Mesendoderm (in vitro differentiated cells): ENCODE data around the gene SSH2.

Experiments used
- DNase-seq: peaks from one replicate; pipeline ENCODE4 v3.0.0; 2013
- H2AK5ac ChIP-seq: 2 replicates; pipeline ENCODE4 v1.6.1; 2013; ENCODE audit warnings: low read length, inconsistent platforms
- H2BK120ac ChIP-seq: 2 replicates; pipeline ENCODE4 v1.6.1; 2013; ENCODE audit warnings: low read depth, mild to moderate bottlenecking, low read length, moderate library complexity, mixed read lengths
- H2BK15ac ChIP-seq: replicated peaks from 2 replicates; pipeline ENCODE4 v1.6.1; 2013; ENCODE audit warnings: low read depth, mild to moderate bottlenecking, moderate library complexity
- H2BK5ac ChIP-seq: 2 replicates; pipeline ENCODE4 v1.6.1; 2013; ENCODE audit warnings: low read length, inconsistent platforms
- H3K18ac ChIP-seq: 2 replicates; pipeline ENCODE4 v1.6.1; 2013; ENCODE audit warnings: mild to moderate bottlenecking, low read length, mixed read lengths
- H3K23ac ChIP-seq: one replicate; pipeline ENCODE4 v1.6.1; 2013; ENCODE audit warnings: low read length
- H3K27ac ChIP-seq: 2 replicates; pipeline ENCODE4 v1.5.1; 2013; ENCODE audit warnings: low read depth, mild to moderate bottlenecking, inconsistent platforms, low read length, moderate library complexity
- H3K27me3 ChIP-seq: 2 replicates; pipeline ENCODE4 v1.6.1; 2013; ENCODE audit warnings: low read length, control low read depth, mild to moderate bottlenecking, inconsistent platforms; ENCODE audit not compliant: insufficient read depth, poor library complexity
- H3K36me3 ChIP-seq: 2 replicates; pipeline ENCODE4 v1.6.1; 2013; ENCODE audit warnings: low read length, inconsistent platforms; ENCODE audit not compliant: control insufficient read depth, insufficient read depth
- H3K4ac ChIP-seq: one replicate; pipeline ENCODE4 v1.6.1; 2013; ENCODE audit warnings: low read depth, mild to moderate bottlenecking, low read length, moderate library complexity
- H3K4me1 ChIP-seq: 2 replicates; pipeline ENCODE4 v1.6.1; 2013; ENCODE audit warnings: low read depth, low read length, inconsistent platforms; ENCODE audit not compliant: control insufficient read depth
- H3K4me2 ChIP-seq: 2 replicates; pipeline ENCODE4 v1.6.1; 2013; ENCODE audit warnings: low read length
- H3K4me3 ChIP-seq: 2 replicates; pipeline ENCODE4 v1.5.1; 2013; ENCODE audit warnings: mild to moderate bottlenecking, low read length
- H3K56ac ChIP-seq: one replicate; pipeline ENCODE4 v1.6.1; 2013; ENCODE audit warnings: low read length
- H3K79me1 ChIP-seq: 2 replicates; pipeline ENCODE4 v1.6.1; 2013; ENCODE audit warnings: low read length, inconsistent platforms
- H3K79me2 ChIP-seq: 2 replicates; pipeline ENCODE4 v1.6.1; 2013; ENCODE audit warnings: mild to moderate bottlenecking, low read length; ENCODE audit not compliant: control insufficient read depth, insufficient read depth
- H3K9ac ChIP-seq: 2 replicates; pipeline ENCODE4 v1.6.1; 2013; ENCODE audit warnings: low read length, inconsistent platforms
- H4K5ac ChIP-seq: one replicate; pipeline ENCODE4 v1.6.1; 2013; ENCODE audit warnings: low read length
- H4K8ac ChIP-seq: one replicate; pipeline ENCODE4 v1.6.1; 2013; ENCODE audit warnings: low read depth, mild to moderate bottlenecking, control low read depth, low read length, moderate library complexity
- WGBS: extraction: QIAGEN DNeasy Blood & Tissue Kit; methylation state at CpG from one replicate; pipeline ENCODE4 v1.1.7; 2013; ENCODE audit warnings: low lambda C conversion rate, missing lambda C conversion rate; ENCODE audit not compliant: insufficient coverage; ENCODE audit errors: extremely low coverage; 5-methylcytosine and 5-hydroxymethylcytosine counted together

The SSH2 gene

DNA sequence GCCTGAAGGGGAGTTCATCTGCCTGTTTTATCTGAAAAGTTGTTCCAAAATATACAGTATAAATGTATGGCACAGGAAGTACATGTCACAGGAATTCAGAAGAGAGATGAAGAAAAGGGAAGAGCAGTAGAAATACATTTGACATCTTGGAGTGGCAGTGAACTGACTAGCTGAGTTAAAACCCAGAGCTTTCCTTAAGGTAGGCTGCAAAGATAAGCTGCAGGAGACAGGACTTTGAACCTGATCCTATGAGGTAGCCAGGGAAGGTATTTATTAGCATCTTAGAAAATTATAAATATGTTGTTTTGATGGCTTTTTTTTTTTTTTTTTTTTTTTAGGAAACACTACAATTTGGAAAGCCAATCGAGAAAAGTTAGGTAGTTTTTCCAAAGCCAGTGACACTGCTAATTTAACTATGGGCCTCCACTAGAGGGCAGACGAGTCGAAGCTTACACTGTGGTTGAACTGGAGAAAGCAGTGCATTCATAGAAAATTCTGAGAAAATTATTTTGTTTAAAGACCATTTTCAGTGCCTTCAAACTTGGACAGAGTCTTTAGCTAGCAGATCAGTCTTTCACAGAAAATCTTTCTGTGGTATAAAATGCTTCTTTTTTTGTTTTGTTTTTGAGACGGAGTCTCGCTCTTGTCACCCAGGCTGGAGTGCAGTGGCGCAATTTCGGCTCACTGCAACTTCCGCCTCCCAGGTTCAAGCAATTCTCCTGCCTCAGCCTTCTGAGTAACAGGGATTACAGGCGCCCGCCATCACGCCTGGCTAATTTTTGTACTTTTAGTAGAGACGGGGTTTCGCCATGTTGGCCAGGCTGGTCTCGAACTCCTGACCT, 122.3 kb downstream of the SSH2 start:
- Histone ChIP-seq H3K4me1 (no peaks in the 10 kb centered on the region), H3K79me2 (no peaks in the 10 kb centered on the region), H3K4me2 (no peak overlapping the region), H3K23ac (no peak overlapping the region), H4K5ac (no peak overlapping the region), H3K27me3 (no peaks in the 10 kb centered on the region), H2BK15ac (no peak overlapping the region), H2BK5ac (no peak overlapping the region), H2BK120ac (no peak overlapping the region), H3K4me3 (no peak overlapping the region), H3K18ac (no peak overlapping the region), H3K79me1 (no peaks in the 10 kb centered on the region), H3K36me3 (no peaks in the 10 kb centered on the region), H2AK5ac (no peak overlapping the region), H4K8ac (no peak overlapping the region), H3K4ac (no peak overlapping the region), H3K56ac (no peak overlapping the region), H3K9ac (no peak overlapping the region), H3K27ac (no peak overlapping the region)
- DNase-seq: peak; percentile 61
- no CpG with 5 or more reads among the region's 14 CpGs for WGBS

- Histone ChIP-seq H3K9ac (no peak overlapping the region), H3K56ac (no peak overlapping the region), H3K27me3 (no peaks in the 10 kb centered on the region), H2AK5ac (no peak overlapping the region), H2BK5ac (no peak overlapping the region), H3K18ac (no peak overlapping the region), H3K4me1 (no peaks in the 10 kb centered on the region), H2BK120ac (no peak overlapping the region), H4K8ac (no peak overlapping the region), H3K36me3 (no peaks in the 10 kb centered on the region), H3K79me2 (no peaks in the 10 kb centered on the region), H3K4ac (no peak overlapping the region), H3K4me2 (no peak overlapping the region), H3K27ac (no peak overlapping the region), H2BK15ac (no peak overlapping the region), H3K79me1 (no peaks in the 10 kb centered on the region), H3K4me3 (no peak overlapping the region), H4K5ac (no peak overlapping the region), H3K23ac (no peak overlapping the region)
- WGBS: no CpG with 5 or more reads among the region's 3 CpGs
- no peak for DNase-seq
These were observed 127.8 kb downstream of the SSH2 start for GRCh38 chr17:29802246-29802645.

DNA sequence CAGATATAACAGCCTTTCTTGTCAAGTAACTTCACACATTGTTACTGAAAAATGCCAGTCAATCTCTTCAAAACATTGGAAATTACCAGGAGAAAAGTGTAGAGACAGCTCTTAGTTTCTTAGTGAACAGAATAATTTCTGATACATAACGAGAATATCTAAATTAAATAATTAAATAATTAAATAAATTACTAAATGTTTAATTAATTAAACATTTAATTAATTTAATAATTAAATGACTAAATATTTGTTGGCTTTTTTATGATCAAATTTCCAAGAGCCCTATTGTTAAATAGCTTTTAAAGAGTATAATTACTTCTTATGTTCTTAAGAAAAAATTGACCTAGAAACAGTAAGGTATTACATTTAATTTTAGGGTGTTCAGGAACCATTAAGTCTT, 129.6 kb downstream of the SSH2 start:
- no peak overlapping the region for H3K9ac ChIP-seq
- H3K79me1 ChIP-seq: no peaks in the 10 kb centered on the region
- no peak overlapping the region for H3K27ac ChIP-seq
- H4K8ac ChIP-seq: no peak overlapping the region
- no peaks in the 10 kb centered on the region for H3K27me3 ChIP-seq
- no peak overlapping the region for H2BK5ac ChIP-seq
- no peak overlapping the region for H3K56ac ChIP-seq
- H3K79me2 ChIP-seq: no peaks in the 10 kb centered on the region
- no peak overlapping the region for H3K4me3 ChIP-seq
- H2BK120ac ChIP-seq: no peak overlapping the region
- H3K4me2 ChIP-seq: no peak overlapping the region
- no peaks in the 10 kb centered on the region for H3K36me3 ChIP-seq
- no CpG with 5 or more reads among the region's 1 CpG for WGBS
- H3K4me1 ChIP-seq: no peaks in the 10 kb centered on the region
- H3K18ac ChIP-seq: no peak overlapping the region
- H2BK15ac ChIP-seq: no peak overlapping the region
- no peak for DNase-seq
- no peak overlapping the region for H2AK5ac ChIP-seq
- no peak overlapping the region for H3K23ac ChIP-seq
- H4K5ac ChIP-seq: no peak overlapping the region
- no peak overlapping the region for H3K4ac ChIP-seq

GRCh38 chr17:29796652-29797051, 133.4 kb downstream of the SSH2 start:
- Histone ChIP-seq H3K18ac (no peak overlapping the region), H4K5ac (no peak overlapping the region), H2BK15ac (no peak overlapping the region), H2BK120ac (no peak overlapping the region), H3K27ac (no peak overlapping the region), H3K23ac (no peak overlapping the region), H3K4me3 (no peak overlapping the region), H3K56ac (no peak overlapping the region), H3K79me2 (no peaks in the 10 kb centered on the region), H3K27me3 (no peaks in the 10 kb centered on the region), H2BK5ac (no peak overlapping the region), H2AK5ac (no peak overlapping the region), H3K9ac (no peak overlapping the region), H3K36me3 (no peaks in the 10 kb centered on the region), H3K4me2 (no peak overlapping the region), H4K8ac (peak overlapping the region; percentile 56), H3K4ac (no peak overlapping the region), H3K4me1 (no peaks in the 10 kb centered on the region), H3K79me1 (no peaks in the 10 kb centered on the region)
- DNase-seq: no peak
- whole genome bisulfite sequencing: no CpG with 5 or more reads among the region's 2 CpGs

DNA sequence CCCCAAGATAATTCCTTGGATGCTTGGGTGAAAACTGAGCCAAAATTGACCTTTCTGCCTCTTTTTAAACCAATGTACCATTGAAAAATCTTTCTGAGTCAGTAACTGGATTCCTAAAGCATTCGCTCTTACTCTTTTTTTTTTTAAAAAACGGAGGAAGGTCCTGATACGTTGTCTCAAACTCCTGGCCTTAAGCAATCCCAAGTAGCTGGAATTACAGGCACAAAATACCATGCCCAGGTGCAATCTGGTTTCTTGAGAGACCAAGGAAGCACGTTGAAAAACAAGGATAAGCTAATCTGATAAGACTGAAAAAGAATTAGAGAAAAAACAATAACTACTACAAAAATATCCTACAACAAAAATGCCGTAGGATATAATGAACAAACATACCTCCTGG, 136.5 kb downstream of the SSH2 start:
- no CpG with 5 or more reads among the region's 5 CpGs for WGBS
- Histone ChIP-seq H3K9ac (no peak overlapping the region), H2BK5ac (no peak overlapping the region), H3K27me3 (no peaks in the 10 kb centered on the region), H3K18ac (no peak overlapping the region), H3K56ac (no peak overlapping the region), H2AK5ac (no peak overlapping the region), H2BK120ac (no peak overlapping the region), H3K36me3 (no peaks in the 10 kb centered on the region), H3K4ac (no peak overlapping the region), H3K4me3 (no peak overlapping the region), H4K5ac (no peak overlapping the region), H4K8ac (no peak overlapping the region), H3K23ac (no peak overlapping the region), H3K4me2 (no peak overlapping the region), H3K27ac (no peak overlapping the region), H3K4me1 (peaks cover 7% of the 10 kb centered on the region), H3K79me2 (no peaks in the 10 kb centered on the region), H3K79me1 (no peaks in the 10 kb centered on the region), H2BK15ac (no peak overlapping the region)
- DNase-seq: no peak
